GM12875 (cell line): Measurements from ENCODE around the gene KIF13A.

Experiments used
- H3K4me3 ChIP-seq: one replicate; pipeline ENCODE4 v1.5.1; 2011; ENCODE audit warnings: low read depth, low read length, control low read depth
- TF ChIP-seq, protein P1 (sequence below): IDR thresholded peaks from 2 replicates; pipeline ENCODE4 v1.5.1; 2011; ENCODE audit warnings: low read depth, mild to moderate bottlenecking, control low read depth, inconsistent platforms, low read length, moderate library complexity, borderline replicate concordance; ENCODE audit not compliant: insufficient read depth

Gene KIF13A

DNA sequence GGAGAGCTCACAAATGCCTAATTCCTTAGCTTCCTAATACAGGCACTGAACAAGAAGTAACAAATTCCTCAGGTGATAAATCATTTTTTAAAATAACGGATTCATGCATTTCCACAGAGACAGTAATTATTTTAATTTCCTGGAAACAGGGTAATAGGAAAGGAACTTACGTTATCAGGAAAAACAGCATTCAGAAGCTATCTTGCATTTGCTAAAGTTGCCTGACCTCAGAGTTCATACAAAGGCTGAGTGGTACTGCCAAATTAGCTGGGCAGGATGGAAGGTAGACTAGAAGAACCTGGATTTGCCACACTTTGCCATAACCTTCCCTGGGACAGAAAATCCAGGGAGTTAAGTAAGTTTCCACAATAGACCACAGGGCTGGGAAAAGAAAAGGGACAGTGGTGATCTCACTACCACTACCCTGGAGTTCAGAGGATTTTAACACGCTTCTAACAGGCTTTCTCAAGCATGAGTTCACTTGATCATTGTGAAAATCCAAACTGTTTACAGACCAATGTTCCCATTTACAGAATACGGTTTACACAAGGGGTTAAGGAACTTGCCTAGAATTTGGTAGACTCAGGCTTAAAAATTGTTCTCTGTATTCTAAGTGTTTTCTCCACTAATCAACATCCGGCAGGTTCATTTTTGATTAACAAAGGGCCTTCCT is 57.0 kb downstream of the KIF13A start:
- TF ChIP-seq, protein P1, sequence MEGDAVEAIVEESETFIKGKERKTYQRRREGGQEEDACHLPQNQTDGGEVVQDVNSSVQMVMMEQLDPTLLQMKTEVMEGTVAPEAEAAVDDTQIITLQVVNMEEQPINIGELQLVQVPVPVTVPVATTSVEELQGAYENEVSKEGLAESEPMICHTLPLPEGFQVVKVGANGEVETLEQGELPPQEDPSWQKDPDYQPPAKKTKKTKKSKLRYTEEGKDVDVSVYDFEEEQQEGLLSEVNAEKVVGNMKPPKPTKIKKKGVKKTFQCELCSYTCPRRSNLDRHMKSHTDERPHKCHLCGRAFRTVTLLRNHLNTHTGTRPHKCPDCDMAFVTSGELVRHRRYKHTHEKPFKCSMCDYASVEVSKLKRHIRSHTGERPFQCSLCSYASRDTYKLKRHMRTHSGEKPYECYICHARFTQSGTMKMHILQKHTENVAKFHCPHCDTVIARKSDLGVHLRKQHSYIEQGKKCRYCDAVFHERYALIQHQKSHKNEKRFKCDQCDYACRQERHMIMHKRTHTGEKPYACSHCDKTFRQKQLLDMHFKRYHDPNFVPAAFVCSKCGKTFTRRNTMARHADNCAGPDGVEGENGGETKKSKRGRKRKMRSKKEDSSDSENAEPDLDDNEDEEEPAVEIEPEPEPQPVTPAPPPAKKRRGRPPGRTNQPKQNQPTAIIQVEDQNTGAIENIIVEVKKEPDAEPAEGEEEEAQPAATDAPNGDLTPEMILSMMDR, result no peak
- no peak overlapping the region for H3K4me3 ChIP-seq

DNA sequence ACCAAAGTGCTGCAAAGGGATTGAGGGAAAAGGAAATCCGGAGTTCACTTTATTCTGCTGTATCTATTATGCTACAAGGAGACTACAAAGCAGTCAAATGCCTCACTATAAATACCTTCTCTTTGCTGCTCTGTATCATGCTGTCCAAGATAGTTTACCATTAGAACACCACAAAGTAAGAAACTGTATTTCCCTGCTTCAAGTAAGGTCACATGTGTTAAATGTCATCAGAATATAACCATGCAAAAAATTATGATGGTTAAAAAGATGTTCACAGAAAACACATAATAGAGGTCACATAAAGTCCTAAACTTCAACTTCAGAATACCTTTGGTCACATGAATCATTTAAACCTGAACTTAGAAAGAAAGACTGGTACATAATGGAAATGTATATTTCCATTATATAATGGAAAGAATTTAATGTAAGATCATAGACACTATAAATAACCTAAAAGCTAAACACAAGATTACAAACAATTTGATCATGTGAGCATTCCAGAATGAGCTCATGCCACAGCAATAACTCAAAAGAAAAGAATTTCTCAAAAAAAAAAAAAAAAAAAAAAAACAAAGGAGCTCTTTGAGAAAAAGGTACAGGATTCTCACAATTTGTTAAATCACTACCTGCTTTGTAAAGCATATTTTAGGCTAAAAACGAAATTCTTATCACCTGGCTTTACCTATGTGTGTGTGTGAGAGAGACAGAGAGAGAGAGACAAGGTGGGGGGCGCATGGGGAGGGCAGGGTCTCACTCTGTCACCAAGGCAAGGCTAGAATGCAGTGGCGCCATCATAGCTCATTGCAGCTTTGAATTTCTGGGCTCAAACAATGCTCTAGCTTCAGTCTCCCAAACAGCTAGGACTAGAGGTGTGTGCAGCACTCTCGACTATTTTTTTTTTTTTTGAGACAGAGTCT is 58.7 kb downstream of the KIF13A start:
- H3K4me3 ChIP-seq, result no peak overlapping the region
- TF ChIP-seq, protein P1, result no peak

DNA sequence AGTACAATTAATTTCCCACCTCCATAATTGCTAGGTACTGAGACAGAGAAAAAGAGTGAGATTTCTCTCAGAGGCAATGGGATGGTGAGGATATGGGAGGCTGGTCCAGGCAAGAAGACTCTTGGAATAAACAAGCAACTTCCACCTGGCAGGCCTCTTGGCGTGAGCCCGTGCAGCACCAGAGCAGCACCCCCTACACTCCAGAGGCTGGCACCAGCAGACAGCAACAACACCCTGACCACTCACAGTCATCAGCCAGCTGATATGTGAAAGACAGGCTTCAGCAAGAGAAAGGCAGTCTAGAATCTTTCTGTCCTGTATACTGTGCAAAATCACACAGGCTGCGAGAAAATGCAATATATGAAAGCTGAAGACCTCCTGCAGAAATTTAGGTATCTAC is 59.7 kb downstream of the KIF13A start:
- H3K4me3 ChIP-seq, result no peak overlapping the region
- TF ChIP-seq, protein P1, result no peak

DNA sequence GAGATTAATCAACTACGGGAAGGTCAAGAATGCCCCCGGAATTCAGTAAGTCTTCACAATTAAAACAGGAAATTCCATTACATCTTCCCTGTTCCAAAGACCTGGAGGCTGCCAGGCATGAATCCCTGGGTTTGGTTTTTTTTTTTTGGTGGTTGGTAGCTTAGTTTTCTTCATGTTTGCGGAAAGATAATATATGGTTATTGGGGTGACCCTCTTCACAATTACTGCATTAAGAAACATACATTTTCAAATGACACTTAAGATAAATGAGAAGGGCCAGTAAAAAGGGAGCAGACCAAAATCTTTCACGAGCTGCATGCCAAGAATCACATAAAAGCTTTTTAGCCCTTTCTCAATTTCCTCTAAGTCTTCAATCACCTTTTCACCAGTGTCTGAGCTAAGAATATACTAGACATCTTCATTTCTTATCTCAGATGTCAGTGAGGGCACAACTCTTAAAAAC is 64.0 kb downstream of the KIF13A start:
- no peak overlapping the region for H3K4me3 ChIP-seq
- TF ChIP-seq, protein P1, result no peak

DNA sequence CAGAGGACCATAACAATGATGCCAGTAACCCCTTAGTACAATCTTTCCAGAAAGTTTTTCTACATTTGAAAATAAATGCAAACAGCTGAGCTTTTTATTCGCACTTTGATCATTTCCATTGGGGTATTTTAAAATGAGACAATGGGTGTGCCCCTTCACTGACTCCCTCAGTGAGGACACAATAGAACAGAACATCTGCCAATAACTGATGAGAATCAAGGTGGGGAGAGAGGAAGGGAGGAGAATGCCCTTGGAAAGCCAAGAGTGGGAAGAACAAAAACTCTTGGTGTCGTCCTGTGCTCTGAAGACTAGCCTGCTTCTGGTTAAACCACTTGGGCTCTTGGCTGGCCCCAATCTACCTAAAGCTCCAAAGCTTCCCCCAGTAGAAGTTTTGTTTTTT is 66.0 kb downstream of the KIF13A start:
- TF ChIP-seq, protein P1, result no peak

DNA sequence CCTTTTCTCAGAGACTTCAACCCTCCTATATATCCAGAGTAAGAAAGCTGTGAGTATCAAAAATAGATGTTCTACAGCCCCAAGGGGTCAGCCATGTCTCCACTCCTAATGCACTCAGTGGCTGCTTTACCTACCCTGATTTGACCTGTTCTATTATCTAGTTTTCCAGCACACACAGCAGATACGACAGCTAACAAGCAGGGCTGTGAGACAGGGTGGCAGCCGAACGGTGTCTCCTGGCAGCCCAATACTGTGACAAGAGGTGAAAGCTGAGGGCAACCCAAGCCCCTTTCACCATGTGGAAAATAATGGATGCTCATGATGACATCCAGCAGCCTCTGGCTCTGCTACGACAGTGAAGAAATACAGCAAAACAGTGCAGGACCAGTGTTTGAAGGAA is 67.9 kb downstream of the KIF13A start:
- H3K4me3 ChIP-seq, result no peak overlapping the region
- TF ChIP-seq, protein P1, result no peak

More for the DNA sequence above, 66.0 kb downstream of the KIF13A start:
- H3K4me3 ChIP-seq, result no peak overlapping the region
